ENCODE data around the gene NPEPPS. TPM values are rescaled to one million over a fixed set of nuclear protein-coding genes. Genes with fewer than 3 reads are reported as not detected.

Gene NPEPPS
- total RNA-seq, 1 donor from 2014 or later, result 201 TPM

DNA sequence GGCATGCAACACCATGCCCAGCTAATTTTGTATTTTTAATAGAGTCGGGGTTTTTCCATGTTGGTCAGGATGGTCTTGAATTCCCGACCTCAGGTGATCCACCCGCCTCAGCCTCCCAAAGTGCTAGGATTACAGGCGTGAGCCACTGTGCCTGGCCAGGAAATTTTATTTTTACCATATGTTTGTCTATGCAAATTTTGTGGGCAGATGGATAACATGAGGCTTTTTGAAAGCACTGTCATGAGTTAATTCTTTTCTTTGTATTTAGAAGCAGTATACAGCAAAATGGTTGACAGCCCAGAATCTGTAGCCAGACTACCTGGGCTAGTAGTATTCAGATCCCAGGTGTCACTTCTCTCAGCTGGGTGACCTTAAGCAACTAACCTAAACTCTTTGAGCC is 110.3 kb downstream of the NPEPPS start:
- H3K9me3 Mint-ChIP-seq, result no peaks in the 10 kb centered on the region
- no peaks in the 10 kb centered on the region for H3K4me1 Mint-ChIP-seq
- no peak overlapping the region for H3K4me3 Mint-ChIP-seq
- DNase-seq (ENCODE audit: low spot score in 2 of 2, unreplicated experiment in 2 of 2), result no peak
- no peak overlapping the region for H3K27ac Mint-ChIP-seq
- H3K27me3 Mint-ChIP-seq (ENCODE audit: low read depth), result no peaks in the 10 kb centered on the region
- H3K36me3 Mint-ChIP-seq, result peaks cover 2% of the 10 kb centered on the region
- TF ChIP-seq, protein P1, sequence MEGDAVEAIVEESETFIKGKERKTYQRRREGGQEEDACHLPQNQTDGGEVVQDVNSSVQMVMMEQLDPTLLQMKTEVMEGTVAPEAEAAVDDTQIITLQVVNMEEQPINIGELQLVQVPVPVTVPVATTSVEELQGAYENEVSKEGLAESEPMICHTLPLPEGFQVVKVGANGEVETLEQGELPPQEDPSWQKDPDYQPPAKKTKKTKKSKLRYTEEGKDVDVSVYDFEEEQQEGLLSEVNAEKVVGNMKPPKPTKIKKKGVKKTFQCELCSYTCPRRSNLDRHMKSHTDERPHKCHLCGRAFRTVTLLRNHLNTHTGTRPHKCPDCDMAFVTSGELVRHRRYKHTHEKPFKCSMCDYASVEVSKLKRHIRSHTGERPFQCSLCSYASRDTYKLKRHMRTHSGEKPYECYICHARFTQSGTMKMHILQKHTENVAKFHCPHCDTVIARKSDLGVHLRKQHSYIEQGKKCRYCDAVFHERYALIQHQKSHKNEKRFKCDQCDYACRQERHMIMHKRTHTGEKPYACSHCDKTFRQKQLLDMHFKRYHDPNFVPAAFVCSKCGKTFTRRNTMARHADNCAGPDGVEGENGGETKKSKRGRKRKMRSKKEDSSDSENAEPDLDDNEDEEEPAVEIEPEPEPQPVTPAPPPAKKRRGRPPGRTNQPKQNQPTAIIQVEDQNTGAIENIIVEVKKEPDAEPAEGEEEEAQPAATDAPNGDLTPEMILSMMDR (IDR thresholded peaks at IDR 0.05; ENCODE audit: unreplicated experiment), result no peak

DNA sequence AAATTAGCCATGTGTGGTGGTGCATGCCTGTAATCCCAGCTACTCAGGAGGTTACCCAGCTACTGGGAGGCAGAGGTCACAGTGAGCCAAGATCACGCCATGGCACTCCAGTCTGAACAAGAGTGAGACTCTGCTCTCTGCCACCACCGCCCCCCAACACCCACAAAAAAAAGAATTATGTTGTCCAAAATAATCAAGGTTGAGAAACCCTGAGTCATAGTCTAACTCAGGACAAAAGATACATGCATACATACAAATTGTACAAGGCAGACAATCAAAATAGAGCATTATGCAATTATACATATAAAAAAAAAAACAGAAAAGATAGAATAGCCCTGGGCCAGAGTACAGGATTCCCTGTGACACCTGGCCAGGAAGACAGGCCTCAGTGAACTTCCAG is 112.2 kb downstream of the NPEPPS start:
- H3K4me3 Mint-ChIP-seq, result no peak overlapping the region

DNA sequence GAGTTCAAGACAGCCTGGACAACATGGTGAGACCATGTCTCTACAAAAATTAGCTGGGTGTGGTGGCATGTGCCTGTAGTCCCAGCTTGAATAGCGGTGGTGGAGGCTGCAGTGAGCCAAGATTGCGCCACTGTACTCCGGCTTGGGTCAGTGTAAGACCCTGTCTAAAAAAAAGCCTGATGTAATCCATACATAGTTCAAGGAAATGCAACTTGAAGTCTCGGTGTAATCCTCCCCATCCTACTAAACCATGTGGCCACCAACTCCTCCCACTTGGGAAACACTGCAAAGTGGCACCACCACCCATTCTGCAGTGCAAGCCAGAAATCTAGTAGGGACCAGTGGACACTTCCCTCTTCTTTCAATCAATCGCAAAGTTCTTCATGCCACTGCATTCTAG is 113.4 kb downstream of the NPEPPS start:
- Mint-ChIP-seq H3K4me3 (no peak overlapping the region), H3K4me1 (peaks cover 6% of the 10 kb centered on the region), H3K36me3 (no peaks in the 10 kb centered on the region), H3K9me3 (no peaks in the 10 kb centered on the region), H3K27ac (no peak overlapping the region), H3K27me3 (ENCODE audit: low read depth) (no peaks in the 10 kb centered on the region)
- TF ChIP-seq, protein P1 (IDR thresholded peaks at IDR 0.05; ENCODE audit: unreplicated experiment), result no peak
- DNase-seq (ENCODE audit: low spot score in 2 of 2, unreplicated experiment in 2 of 2), result no peak

More for the DNA sequence above, 112.2 kb downstream of the NPEPPS start:
- TF ChIP-seq, protein P1 (IDR thresholded peaks at IDR 0.05; ENCODE audit: unreplicated experiment), result no peak
- H3K4me1 Mint-ChIP-seq, result no peaks in the 10 kb centered on the region
- H3K27me3 Mint-ChIP-seq (ENCODE audit: low read depth), result no peaks in the 10 kb centered on the region
- H3K27ac Mint-ChIP-seq, result no peak overlapping the region
- no peak for DNase-seq (ENCODE audit: low spot score in 2 of 2, unreplicated experiment in 2 of 2)
- no peaks in the 10 kb centered on the region for H3K9me3 Mint-ChIP-seq
- peaks cover 2% of the 10 kb centered on the region for H3K36me3 Mint-ChIP-seq

DNA sequence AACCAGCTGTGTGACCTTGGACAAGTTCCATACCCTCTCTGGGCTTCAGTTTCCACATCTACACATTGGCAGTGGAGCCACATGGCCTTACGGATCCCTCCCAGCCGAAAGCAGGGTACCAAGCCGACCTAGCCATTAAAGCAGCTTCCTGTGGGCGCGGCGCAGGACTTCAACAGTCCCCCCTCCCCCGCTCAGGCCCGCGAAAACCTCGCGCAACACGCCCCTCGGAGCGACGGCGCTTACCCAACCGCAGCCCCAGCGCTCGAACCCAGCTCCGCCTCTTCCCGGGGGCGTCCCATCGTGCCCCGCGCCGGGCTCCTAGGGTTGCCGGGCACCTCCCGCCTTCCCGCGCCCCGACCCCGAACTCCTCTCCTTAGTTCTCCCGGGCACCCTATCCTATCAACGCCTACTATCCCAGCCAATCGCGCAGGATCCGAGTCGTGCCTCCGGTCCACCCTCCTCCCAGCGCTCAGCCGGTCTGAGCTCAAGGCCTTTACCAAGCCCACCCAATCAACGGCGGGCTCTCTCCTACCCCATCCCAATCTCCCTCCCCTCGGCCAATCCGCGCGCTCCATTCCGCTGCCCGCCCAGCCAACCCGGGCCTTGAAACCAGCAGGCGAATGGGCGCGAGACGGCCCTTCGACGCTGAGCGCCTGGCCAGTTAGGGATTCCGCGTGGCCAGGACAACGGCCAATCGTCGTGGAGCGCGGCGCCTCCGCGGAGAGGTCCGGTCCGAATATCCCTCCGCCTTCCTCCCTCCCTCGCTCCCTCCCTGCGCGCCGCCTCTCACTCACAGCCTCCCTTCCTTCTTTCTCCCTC is 118.5 kb downstream of the NPEPPS start, which contains the start of gene KPNB1:
TSS of gene KPNB1 (plus strand) at position 767 of the 819 bp plus-strand sequence. CDS start 326 bp downstream, outside the sequence.
- Mint-ChIP-seq H3K4me1 (peaks cover 33% of the 10 kb centered on the region), H3K27me3 (ENCODE audit: low read depth) (no peaks in the 10 kb centered on the region), H3K4me3 (peak within 1 kb of the TSS; percentile 88), H3K9me3 (no peaks in the 10 kb centered on the region), H3K36me3 (peaks cover 13% of the 10 kb centered on the region), H3K27ac (peak within 1 kb of the TSS; percentile 94)
- peak; percentile 97 to 98 for DNase-seq (ENCODE audit: low spot score in 2 of 2, unreplicated experiment in 2 of 2)
- TF ChIP-seq, protein P1 (IDR thresholded peaks at IDR 0.05; ENCODE audit: unreplicated experiment), result no peak

DNA sequence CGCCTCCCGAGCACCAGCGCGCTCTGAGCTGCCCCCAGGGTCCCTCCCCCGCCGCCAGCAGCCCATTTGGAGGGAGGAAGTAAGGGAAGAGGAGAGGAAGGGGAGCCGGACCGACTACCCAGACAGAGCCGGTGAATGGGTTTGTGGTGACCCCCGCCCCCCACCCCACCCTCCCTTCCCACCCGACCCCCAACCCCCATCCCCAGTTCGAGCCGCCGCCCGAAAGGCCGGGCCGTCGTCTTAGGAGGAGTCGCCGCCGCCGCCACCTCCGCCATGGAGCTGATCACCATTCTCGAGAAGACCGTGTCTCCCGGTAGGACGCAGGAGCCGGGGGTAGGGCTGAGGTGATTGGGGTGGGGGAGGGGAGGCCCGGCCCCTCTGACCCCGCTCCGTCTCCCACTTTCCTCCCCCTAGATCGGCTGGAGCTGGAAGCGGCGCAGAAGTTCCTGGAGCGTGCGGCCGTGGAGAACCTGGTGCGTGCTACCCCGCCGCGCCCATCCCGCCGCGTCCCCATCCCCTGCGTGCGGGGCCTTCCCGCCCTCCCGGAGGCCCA is 119.1 kb downstream of the NPEPPS start:
- TF ChIP-seq, protein P1 (IDR thresholded peaks at IDR 0.05; ENCODE audit: unreplicated experiment), result no peak
- H3K4me1 Mint-ChIP-seq, result peaks cover 33% of the 10 kb centered on the region
- DNase-seq (ENCODE audit: low spot score in 2 of 2, unreplicated experiment in 2 of 2), result peak in 1 of 2 experiments; percentile 33

More for the DNA sequence above, 119.1 kb downstream of the NPEPPS start:
- Mint-ChIP-seq H3K36me3 (peaks cover 13% of the 10 kb centered on the region), H3K27me3 (ENCODE audit: low read depth) (no peaks in the 10 kb centered on the region), H3K27ac (peak overlapping the region; percentile 94), H3K9me3 (no peaks in the 10 kb centered on the region), H3K4me3 (peak overlapping the region; percentile 88)
